GM12878 (cell line): ENCODE data around the gene TRABD.

Experiments used
- BHLHE40 ChIP-seq, 2 experiments: fragments of 450-650 bp in 1 of 2; IDR thresholded peaks; 2 replicates each; pipeline ENCODE4 v1.6.1; 2011 to 2017; ENCODE audit warnings: low read depth in 2 of 2, borderline replicate concordance in 1 of 2, improper control_type of control experiment in 1 of 2, low read length in 1 of 2, mild to moderate bottlenecking in 1 of 2
- CEBPB ChIP-seq, 2 experiments: fragments of 150-350 bp in 1 of 2; IDR thresholded peaks; 2 replicates each; pipeline ENCODE4 v1.6.1; 2012 to 2014; ENCODE audit warnings: low read depth in 2 of 2, low read length in 2 of 2, borderline replicate concordance in 1 of 2, inconsistent platforms in 1 of 2
- MAX ChIP-seq: IDR thresholded peaks from 2 replicates; pipeline ENCODE4 v1.6.1; 2012; ENCODE audit warnings: low read depth, low read length, improper control_type of control experiment
- TCF7 ChIP-seq: IDR thresholded peaks from 2 replicates; pipeline ENCODE4 v1.6.1; 2014; ENCODE audit warnings: antibody characterized with exemption, borderline replicate concordance
- ZNF384 ChIP-seq: IDR thresholded peaks from 2 replicates; pipeline ENCODE4 v1.6.1; 2012; ENCODE audit warnings: low read depth, mild to moderate bottlenecking, low read length, improper control_type of control experiment, borderline replicate concordance

- TF ChIP-seq ZNF384 (no peak), CEBPB (IDR thresholded peaks at IDR 0.05; ENCODE audit: borderline replicate concordance in 1 of 2, low read depth in 2 of 2, low read length in 2 of 2) (no peak), MAX (no peak), BHLHE40 (IDR thresholded peaks at IDR 0.05; ENCODE audit: borderline replicate concordance in 1 of 2, low read depth in 2 of 2, low read length in 1 of 2) (no peak), TCF7 (no peak)
These were observed 33.9 kb upstream of the TRABD start for GRCh38 chr22:50151571-50152537.
